ENCODE results near the gene INPP4B.

DNA sequence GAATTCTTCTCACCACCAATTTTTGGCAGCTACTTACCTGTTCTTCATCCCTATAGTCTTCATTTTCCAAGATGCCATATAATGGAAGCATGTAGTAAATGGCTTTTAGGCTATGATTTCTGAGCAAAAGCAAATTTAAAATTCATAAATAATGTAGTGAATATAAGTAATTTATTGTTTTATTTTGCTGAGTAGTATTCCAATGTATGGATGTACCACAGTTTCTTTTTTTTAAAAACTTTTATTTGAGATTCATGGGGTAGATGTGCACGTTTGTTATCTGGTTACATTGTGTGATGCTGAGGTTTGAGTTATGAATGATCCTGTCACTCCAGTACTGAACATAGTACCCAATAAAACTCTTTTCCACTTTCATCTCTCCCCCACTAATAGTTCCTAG is 840.6 kb downstream of the INPP4B start:
- TF ChIP-seq, protein P1, sequence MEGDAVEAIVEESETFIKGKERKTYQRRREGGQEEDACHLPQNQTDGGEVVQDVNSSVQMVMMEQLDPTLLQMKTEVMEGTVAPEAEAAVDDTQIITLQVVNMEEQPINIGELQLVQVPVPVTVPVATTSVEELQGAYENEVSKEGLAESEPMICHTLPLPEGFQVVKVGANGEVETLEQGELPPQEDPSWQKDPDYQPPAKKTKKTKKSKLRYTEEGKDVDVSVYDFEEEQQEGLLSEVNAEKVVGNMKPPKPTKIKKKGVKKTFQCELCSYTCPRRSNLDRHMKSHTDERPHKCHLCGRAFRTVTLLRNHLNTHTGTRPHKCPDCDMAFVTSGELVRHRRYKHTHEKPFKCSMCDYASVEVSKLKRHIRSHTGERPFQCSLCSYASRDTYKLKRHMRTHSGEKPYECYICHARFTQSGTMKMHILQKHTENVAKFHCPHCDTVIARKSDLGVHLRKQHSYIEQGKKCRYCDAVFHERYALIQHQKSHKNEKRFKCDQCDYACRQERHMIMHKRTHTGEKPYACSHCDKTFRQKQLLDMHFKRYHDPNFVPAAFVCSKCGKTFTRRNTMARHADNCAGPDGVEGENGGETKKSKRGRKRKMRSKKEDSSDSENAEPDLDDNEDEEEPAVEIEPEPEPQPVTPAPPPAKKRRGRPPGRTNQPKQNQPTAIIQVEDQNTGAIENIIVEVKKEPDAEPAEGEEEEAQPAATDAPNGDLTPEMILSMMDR (IDR thresholded peaks at IDR 0.05; ENCODE audit: low read length): no peak
- no peak for TF ChIP-seq EZH2 (IDR thresholded peaks at IDR 0.05; ENCODE audit: borderline replicate concordance, low read length)
